GM08714 (cell line): ENCODE measurements around the gene ADAMTSL1.

ENCODE experiments used
- H3K4me3 ChIP-seq: fragments of 200-500 bp; sonication (Bioruptor generic); 2 replicates; pipeline ENCODE4 v1.5.1; 2014; ENCODE audit warnings: mild to moderate bottlenecking, low read length, inconsistent platforms
- ZNF274 ChIP-seq: IDR thresholded peaks from 2 replicates; pipeline ENCODE4 v1.6.1; 2012; ENCODE audit warnings: mild to moderate bottlenecking, low read depth, low read length

Gene ADAMTSL1

GRCh38 chr9:18905028-18905882 is 431.3 kb downstream of the ADAMTSL1 start:
- TF ChIP-seq ZNF274: no peak
- H3K4me3 ChIP-seq: no peak overlapping the region

GRCh38 chr9:18905883-18906629 is 432.1 kb downstream of the ADAMTSL1 start:
- no peak for TF ChIP-seq ZNF274
- H3K4me3 ChIP-seq: no peak overlapping the region

GRCh38 chr9:18906656-18907395 is 432.9 kb downstream of the ADAMTSL1 start:
- no peak for TF ChIP-seq ZNF274
- H3K4me3 ChIP-seq: no peak overlapping the region

- TF ChIP-seq ZNF274: no peak
- no peak overlapping the region for H3K4me3 ChIP-seq
Observed at GRCh38 chr9:18907927-18908625, 434.1 kb downstream of the ADAMTSL1 start.

- H3K4me3 ChIP-seq: no peak overlapping the region
Observed at GRCh38 chr9:18909140-18910018, 435.4 kb downstream of the ADAMTSL1 start.

GRCh38 chr9:18910435-18910834 is 436.5 kb downstream of the ADAMTSL1 start:
- no peak overlapping the region for H3K4me3 ChIP-seq
- TF ChIP-seq ZNF274: no peak

More at GRCh38 chr9:18909140-18910018, 435.4 kb downstream of the ADAMTSL1 start:
- no peak for TF ChIP-seq ZNF274

GRCh38 chr9:18910916-18911315 is 437.0 kb downstream of the ADAMTSL1 start:
- no peak for TF ChIP-seq ZNF274
- H3K4me3 ChIP-seq: no peak overlapping the region

GRCh38 chr9:18911714-18912342 is 437.9 kb downstream of the ADAMTSL1 start:
- no peak for TF ChIP-seq ZNF274
- H3K4me3 ChIP-seq: no peak overlapping the region

- TF ChIP-seq ZNF274: no peak
- H3K4me3 ChIP-seq: no peak overlapping the region
Observed at GRCh38 chr9:18920141-18921084, 446.5 kb downstream of the ADAMTSL1 start.

GRCh38 chr9:18921366-18922075 is 447.6 kb downstream of the ADAMTSL1 start:
- H3K4me3 ChIP-seq: no peak overlapping the region
- no peak for TF ChIP-seq ZNF274
